A549 (cell line): ENCODE data around the gene NDUFS3.

ENCODE experiments used
- MAZ ChIP-seq: fragments of 150-350 bp; IDR thresholded peaks from 2 replicates; pipeline ENCODE4 v1.6.1; 2014; ENCODE audit warnings: antibody characterized with exemption, low read depth, low read length, borderline replicate concordance
- MYC ChIP-seq: IDR thresholded peaks from 2 replicates; pipeline ENCODE4 v1.6.1; 2012; ENCODE audit warnings: mild to moderate bottlenecking, inconsistent platforms, low read length, improper control_type of control experiment, borderline replicate concordance
- SMC3 ChIP-seq: fragments of >200 bp; sonication (Bioruptor Twin); formaldehyde crosslinking; IDR thresholded peaks from 3 replicates; pipeline ENCODE4 v1.6.1; 2018; ENCODE audit warnings: inconsistent platforms

DNA sequence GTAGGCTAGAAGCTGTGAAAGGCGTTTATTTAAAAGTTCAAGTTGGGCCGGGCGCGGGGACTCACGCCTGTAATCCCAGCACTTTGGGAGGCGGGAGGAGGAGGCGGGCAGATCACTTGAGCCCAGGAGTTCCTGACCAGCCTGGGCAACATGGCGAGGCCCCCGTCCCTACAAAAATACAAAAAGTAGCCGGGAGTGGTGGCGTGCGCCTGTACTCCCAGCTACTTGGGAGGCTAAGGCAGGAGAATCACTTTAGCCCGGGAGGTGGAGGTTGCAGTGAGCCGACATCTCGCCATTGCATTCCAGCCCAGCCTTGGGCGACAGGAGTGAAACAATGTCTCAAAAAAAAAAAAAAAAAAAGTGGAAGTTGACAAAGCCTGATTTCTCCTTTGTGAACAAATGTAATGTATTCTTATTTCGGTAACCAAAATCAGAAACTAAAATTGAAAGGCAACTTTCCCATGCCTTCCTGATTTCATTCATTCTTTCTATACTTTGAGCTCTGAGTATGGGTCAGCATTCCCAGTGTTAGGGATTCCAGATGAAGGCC is 12.7 kb upstream of the NDUFS3 start:
- TF ChIP-seq MAZ (no peak), MYC (no peak), SMC3 (no peak)
